Left lung (tissue), 10 donors: ENCODE results near the gene ASXL1. TPM values are rescaled to one million over a fixed set of nuclear protein-coding genes. Genes with fewer than 3 reads are reported as not detected.
"Not testable (repeated sequence)": the region's sequence is repeated elsewhere in the genome, so short reads cannot be mapped to it uniquely, and the experiment has no call there.

Experiments
- ATAC-seq: fragments of 200-7000 bp; cut with Tn5 transposase; one replicate; pipeline ENCODE4 v1.9.1; 2020; ENCODE audit warnings: moderate library complexity
- DNase-seq, 4 donors: peaks; one replicate each; pipeline ENCODE4 v3.0.0-alpha.2; 2013 to 2020
- H3K27ac ChIP-seq, 2 donors: fragments of 200-600 bp; sonication (generic) in 1 of 2; one replicate each; pipeline versions ENCODE4 v1.5.0 to v1.8.0; 2020 to 2021
- H3K27me3 ChIP-seq, 2 donors: fragments of 200-600 bp; sonication (generic) in 1 of 2; one replicate each; pipeline versions ENCODE4 v1.5.0 to v1.8.0; 2020 to 2021
- H3K36me3 ChIP-seq, 2 donors: fragments of 200-600 bp; sonication (generic) in 1 of 2; one replicate each; pipeline versions ENCODE4 v1.5.0 to v1.8.0; 2020 to 2021
- H3K4me1 ChIP-seq, 2 donors: fragments of 200-600 bp; one replicate each; pipeline ENCODE4 v1.8.0; 2021
- H3K4me3 ChIP-seq, 2 donors: fragments of 200-600 bp; sonication (generic) in 1 of 2; one replicate each; pipeline versions ENCODE4 v1.5.0 to v1.8.0; 2020 to 2021; ENCODE audit warnings: mild to moderate bottlenecking in 1 of 2
- H3K9me3 ChIP-seq, 2 donors: fragments of 200-600 bp; sonication (generic) in 1 of 2; one replicate each; pipeline versions ENCODE4 v1.5.0 to v1.8.0; 2020 to 2021
- intact Hi-C, 2 donors: fragments of 100-400 bp; cut with DNase I; formaldehyde crosslinking; loops; one replicate each; pipeline versions ENCODE4 v1.11.2 to v1.14.2; 2022
- polyA plus RNA-seq, 6 donors: library from polyadenylated mRNA; unstranded; fragments of 120-200 nt; gene quantifications; one replicate each; pipeline ENCODE4 v1.2.1, GENCODE V29; 2013; ENCODE audit not compliant: insufficient read length in 6 of 6
- total RNA-seq, 2 donors: library from RNA; stranded (reverse); fragmentation: NEBNext Ultra II Directional; extraction: Animal tissue kit (Norgen Biotek cat#: 25700); gene quantifications; one replicate each; pipeline ENCODE4 v1.2.1, GENCODE V29; 2021
- TF ChIP-seq, protein P1 (sequence below), 2 donors: fragments of 200-600 bp; sonication (generic) in 1 of 2; IDR thresholded peaks; one replicate each; pipeline versions ENCODE4 v1.5.0 to v1.8.0; 2021; ENCODE audit warnings: antibody characterized with exemption in 2 of 2
- donor health status: DM: no; HTN: yes; CAD: no.
- donor health status: DM: no; HTN: no; CAD: no.

ASXL1 gene
- total and polyA plus RNA-seq, 8 donors = 51.1 to 90.0 (median 81.1) TPM

DNA sequence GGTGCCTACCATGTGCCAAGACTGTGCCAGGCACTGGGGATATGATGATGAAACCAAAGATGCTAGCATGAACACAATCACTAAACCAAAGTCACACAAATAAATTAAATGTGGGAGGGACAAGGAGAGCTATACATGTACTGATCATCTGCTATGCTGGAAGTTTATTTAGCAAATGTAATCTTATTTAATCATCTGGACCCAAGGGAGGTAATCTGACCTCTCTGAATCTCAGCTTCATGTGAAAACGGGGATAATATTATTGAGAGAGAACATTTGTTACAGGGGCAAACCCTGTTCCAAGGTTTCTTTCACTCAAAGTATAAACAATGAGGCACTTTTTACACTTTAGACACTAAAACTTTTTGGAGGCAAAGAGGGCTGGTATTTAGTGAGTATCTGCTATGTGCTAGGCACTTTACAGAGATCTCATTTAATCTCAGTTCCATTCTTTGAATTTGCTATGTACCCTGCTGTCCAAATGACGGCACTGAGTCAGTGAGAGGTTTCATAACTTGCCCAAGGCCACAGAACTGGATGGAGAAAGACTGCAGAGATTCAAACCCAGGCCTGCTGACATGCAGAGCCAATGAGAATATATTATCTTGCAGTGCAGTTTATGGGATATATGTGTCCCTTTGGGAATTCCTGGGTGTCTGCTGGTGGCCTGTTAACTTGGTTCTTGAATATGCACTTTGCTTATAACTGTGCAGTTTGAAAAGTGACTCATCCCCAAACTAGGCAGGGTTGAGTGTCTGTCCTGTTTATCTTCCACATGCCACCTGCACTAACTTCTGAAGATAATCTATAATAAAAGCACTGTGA, 3.3 kb upstream of the ASXL1 start:
- Histone ChIP-seq H3K27me3 (no peaks in the 10 kb centered on the region), H3K27ac (no peak overlapping the region), H3K4me3 (no peak overlapping the region), H3K36me3 (no peaks in the 10 kb centered on the region), H3K4me1 (peaks cover 4 to 26% of the 10 kb centered on the region in 2 donors), H3K9me3 (no peaks in the 10 kb centered on the region)
- DNase-seq (no peak), ATAC-seq (no peak)
- intact Hi-C loops = no loop called here
- TF ChIP-seq, protein P1, sequence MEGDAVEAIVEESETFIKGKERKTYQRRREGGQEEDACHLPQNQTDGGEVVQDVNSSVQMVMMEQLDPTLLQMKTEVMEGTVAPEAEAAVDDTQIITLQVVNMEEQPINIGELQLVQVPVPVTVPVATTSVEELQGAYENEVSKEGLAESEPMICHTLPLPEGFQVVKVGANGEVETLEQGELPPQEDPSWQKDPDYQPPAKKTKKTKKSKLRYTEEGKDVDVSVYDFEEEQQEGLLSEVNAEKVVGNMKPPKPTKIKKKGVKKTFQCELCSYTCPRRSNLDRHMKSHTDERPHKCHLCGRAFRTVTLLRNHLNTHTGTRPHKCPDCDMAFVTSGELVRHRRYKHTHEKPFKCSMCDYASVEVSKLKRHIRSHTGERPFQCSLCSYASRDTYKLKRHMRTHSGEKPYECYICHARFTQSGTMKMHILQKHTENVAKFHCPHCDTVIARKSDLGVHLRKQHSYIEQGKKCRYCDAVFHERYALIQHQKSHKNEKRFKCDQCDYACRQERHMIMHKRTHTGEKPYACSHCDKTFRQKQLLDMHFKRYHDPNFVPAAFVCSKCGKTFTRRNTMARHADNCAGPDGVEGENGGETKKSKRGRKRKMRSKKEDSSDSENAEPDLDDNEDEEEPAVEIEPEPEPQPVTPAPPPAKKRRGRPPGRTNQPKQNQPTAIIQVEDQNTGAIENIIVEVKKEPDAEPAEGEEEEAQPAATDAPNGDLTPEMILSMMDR (IDR thresholded peaks at IDR 0.05) = no peak

DNA sequence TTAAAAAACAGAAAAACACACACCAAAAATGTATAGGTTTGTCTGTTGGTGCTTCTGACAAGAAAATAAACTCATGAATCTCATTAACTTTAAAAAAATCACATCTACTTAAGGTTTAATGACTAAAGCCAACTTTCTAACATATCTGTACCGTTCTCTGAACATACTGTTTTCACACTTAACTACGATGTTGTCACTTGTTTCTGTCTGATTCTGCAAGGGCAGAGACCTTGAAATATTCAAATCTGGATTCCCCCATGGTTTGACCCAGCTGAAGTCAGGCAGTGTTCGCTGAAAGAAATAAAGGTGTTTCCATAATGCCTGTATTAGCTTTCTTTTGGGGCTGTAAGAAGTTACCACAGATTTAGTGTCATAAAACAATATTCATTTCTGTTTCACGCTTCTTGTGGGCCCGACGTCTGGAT, 2.7 kb upstream of the ASXL1 start:
- no peaks in the 10 kb centered on the region for H3K36me3 ChIP-seq
- H3K27ac ChIP-seq = peak overlapping the region in 1 of 2 donors; percentile 96
- no peak overlapping the region for H3K4me3 ChIP-seq
- TF ChIP-seq, protein P1 (IDR thresholded peaks at IDR 0.05) = no peak
- H3K4me1 ChIP-seq = peaks cover 4 to 33% of the 10 kb centered on the region in 2 donors
- intact Hi-C loops = no loop called here
- no peak for DNase-seq
- no peaks in the 10 kb centered on the region for H3K9me3 ChIP-seq
- no peak for ATAC-seq
- H3K27me3 ChIP-seq = no peaks in the 10 kb centered on the region

- Histone ChIP-seq H3K27ac (peak overlapping the region; percentile 95 to 96), H3K4me1 (peaks cover 4 to 39% of the 10 kb centered on the region in 2 donors)
- ATAC-seq, H3K27me3 ChIP-seq, H3K9me3 ChIP-seq, intact Hi-C loops, H3K4me3 ChIP-seq, H3K36me3 ChIP-seq, DNase-seq: not testable (repeated sequence)
Observed at GRCh38 chr20:32355907-32356621, 2.1 kb upstream of the ASXL1 start.

DNA sequence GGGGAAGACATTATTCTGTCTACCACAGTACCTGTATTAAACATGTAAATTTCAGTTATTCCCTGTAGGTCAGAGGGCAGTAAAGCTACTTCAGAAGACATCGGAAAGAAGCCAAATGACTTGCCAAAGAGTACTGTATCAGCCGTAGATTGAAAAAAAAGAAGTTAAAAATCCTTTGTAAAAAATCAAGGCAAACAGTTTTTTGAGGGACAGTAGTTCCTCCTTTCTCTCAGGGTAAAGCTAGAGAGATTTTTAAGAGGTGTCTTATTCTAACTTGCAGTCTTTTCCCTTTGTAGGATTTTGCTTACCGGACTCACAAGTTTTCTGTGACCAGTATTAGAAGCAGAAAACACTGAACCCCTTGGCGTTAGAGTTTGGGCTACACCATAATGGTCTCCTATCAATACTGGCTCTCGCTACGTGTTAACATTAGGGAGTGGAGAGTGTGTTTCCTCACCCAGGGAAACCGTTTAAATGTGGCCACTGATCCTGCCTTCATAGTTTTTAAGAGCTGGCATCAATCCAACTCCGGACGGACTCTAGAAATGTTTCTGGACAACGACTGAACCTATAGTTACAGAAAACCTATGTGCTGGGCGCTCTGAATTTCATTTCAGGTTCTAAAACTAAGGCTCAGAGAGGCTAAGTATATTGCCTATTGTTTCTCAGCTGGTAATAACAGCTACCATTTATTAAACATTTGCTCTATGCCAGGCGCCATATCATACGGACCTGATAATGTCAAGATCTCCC, 1.3 kb upstream of the ASXL1 start:
- peaks cover 4 to 45% of the 10 kb centered on the region in 2 donors for H3K4me1 ChIP-seq
- TF ChIP-seq, protein P1 (IDR thresholded peaks at IDR 0.05) = no peak
- no peaks in the 10 kb centered on the region for H3K27me3 ChIP-seq
- H3K4me3 ChIP-seq = peak overlapping the region; percentile 61 to 93
- intact Hi-C loops = no loop called here
- DNase-seq (peak in 2 of 4 donors; percentile 23 to 37), ATAC-seq (no peak)
- H3K9me3 ChIP-seq = no peaks in the 10 kb centered on the region
- peak overlapping the region; percentile 95 to 96 for H3K27ac ChIP-seq
- no peaks in the 10 kb centered on the region for H3K36me3 ChIP-seq

DNA sequence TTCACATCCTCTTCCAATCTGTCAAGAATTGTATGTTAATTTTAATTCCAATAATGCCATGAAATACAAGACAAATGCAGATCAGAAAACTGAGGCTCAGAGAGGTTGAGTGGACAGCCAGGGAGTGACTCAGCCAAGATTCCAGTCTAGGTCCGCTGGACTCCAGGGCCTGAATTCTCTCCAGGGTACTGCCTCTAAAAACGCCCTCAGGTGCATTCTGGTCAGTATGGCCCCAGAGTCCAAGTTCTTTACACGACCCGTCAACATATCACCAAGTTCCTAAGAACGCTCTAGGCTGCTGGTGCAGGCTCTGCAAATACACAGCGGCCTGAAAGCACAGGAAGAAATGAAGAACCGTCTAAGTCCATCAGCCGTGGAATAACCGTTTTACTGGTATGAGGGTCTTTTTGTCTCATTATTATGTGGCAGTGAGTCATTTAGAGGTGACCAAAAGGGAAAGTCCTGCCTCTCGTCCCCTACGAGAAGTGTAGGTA, 709 bp upstream of the ASXL1 start:
- intact Hi-C loops = no loop called here
- H3K27me3 ChIP-seq = no peaks in the 10 kb centered on the region
- H3K27ac ChIP-seq = peak overlapping the region; percentile 95 to 96
- peak in 2 of 4 donors; percentile 9 to 39 for DNase-seq
- peaks cover 7 to 51% of the 10 kb centered on the region in 2 donors for H3K4me1 ChIP-seq
- peak; percentile 37 for ATAC-seq
- H3K36me3 ChIP-seq = no peaks in the 10 kb centered on the region
- no peaks in the 10 kb centered on the region for H3K9me3 ChIP-seq
- H3K4me3 ChIP-seq = peak overlapping the region; percentile 61 to 93
- TF ChIP-seq, protein P1 (IDR thresholded peaks at IDR 0.05) = no peak
